DOHH2 (cell line): ENCODE measurements around the gene HSF5.

ENCODE experiments used
- H3F3A ChIP-seq: fragments of 200-600 bp; sonication (generic), shearing (Covaris generic); 2 replicates; pipeline ENCODE4 v1.6.0; 2016; ENCODE audit warnings: antibody characterized with exemption, mild to moderate bottlenecking; ENCODE audit not compliant: control insufficient read depth, insufficient read depth
- H3K27ac ChIP-seq: fragments of 200-600 bp; sonication (generic); 2 replicates; pipeline ENCODE4 v1.5.1; 2014; ENCODE audit warnings: low read depth, mild to moderate bottlenecking, low read length, moderate library complexity
- H3K27me3 ChIP-seq: fragments of 200-600 bp; sonication (generic); 2 replicates; pipeline ENCODE4 v1.6.1; 2014; ENCODE audit warnings: mild to moderate bottlenecking, low read length, mixed read lengths; ENCODE audit not compliant: control insufficient read depth
- H3K36me3 ChIP-seq: fragments of 200-600 bp; sonication (generic); 2 replicates; pipeline ENCODE4 v1.6.1; 2014; ENCODE audit warnings: mild to moderate bottlenecking, low read length, moderate library complexity, mixed read lengths; ENCODE audit not compliant: control insufficient read depth
- H3K4me1 ChIP-seq: fragments of 200-600 bp; sonication (generic); 2 replicates; pipeline ENCODE4 v1.6.1; 2014; ENCODE audit warnings: mild to moderate bottlenecking, low read length, mixed read lengths; ENCODE audit not compliant: control insufficient read depth
- H3K4me2 ChIP-seq: fragments of 200-600 bp; sonication (generic); 2 replicates; pipeline ENCODE4 v1.6.0; 2014; ENCODE audit warnings: mild to moderate bottlenecking, low read length, moderate library complexity
- H3K4me3 ChIP-seq: fragments of 200-600 bp; sonication (generic); 2 replicates; pipeline ENCODE4 v1.5.1; 2014; ENCODE audit warnings: mild to moderate bottlenecking, low read length, mixed read lengths
- H3K79me2 ChIP-seq: fragments of 200-600 bp; sonication (generic); 2 replicates; pipeline ENCODE4 v1.6.1; 2014; ENCODE audit warnings: mild to moderate bottlenecking, low read length, mixed read lengths; ENCODE audit not compliant: control insufficient read depth
- H3K9me2 ChIP-seq: fragments of 200-600 bp; sonication (generic); replicated peaks from 2 replicates; pipeline ENCODE4 v1.6.1; 2014; ENCODE audit warnings: mild to moderate bottlenecking, low read length, mixed read lengths; ENCODE audit not compliant: control insufficient read depth
- H3K9me3 ChIP-seq: fragments of 200-600 bp; sonication (generic); 2 replicates; pipeline ENCODE4 v1.6.1; 2014; ENCODE audit warnings: antibody characterized with exemption, low read length, mixed read lengths; ENCODE audit not compliant: control insufficient read depth, insufficient read depth
- H4K20me1 ChIP-seq: fragments of 200-600 bp; sonication (generic); 2 replicates; pipeline ENCODE4 v1.6.0; 2014; ENCODE audit warnings: low read depth, mild to moderate bottlenecking, antibody characterized with exemption, low read length, moderate library complexity; ENCODE audit not compliant: control insufficient read depth, insufficient read depth
- EZH2phosphoT487 ChIP-seq: fragments of 200-600 bp; sonication (generic); IDR thresholded peaks from 2 replicates; pipeline ENCODE4 v1.6.1; 2017; ENCODE audit warnings: borderline replicate concordance, mild to moderate bottlenecking, antibody characterized with exemption, low read length, moderate library complexity, mixed read lengths
- TF ChIP-seq, protein P1 (sequence below): fragments of 200-600 bp; sonication (generic); IDR thresholded peaks from one replicate; pipeline ENCODE4 v1.5.1; 2014; ENCODE audit warnings: antibody characterized with exemption, mild to moderate bottlenecking, low read depth, low read length; ENCODE audit not compliant: poor library complexity, severe bottlenecking

HSF5 gene

GRCh38 chr17:58447039-58447975 lies 40.9 kb downstream of the HSF5 start:
- Histone ChIP-seq H3K9me3 (no peaks in the 10 kb centered on the region), H3K4me2 (no peak overlapping the region), H3K4me1 (no peaks in the 10 kb centered on the region), H3K36me3 (no peaks in the 10 kb centered on the region), H3K79me2 (no peaks in the 10 kb centered on the region), H3K27me3 (0 out of 2 replicates have a peak, but pooled peaks cover 4% of the 10 kb centered on the region), H3K27ac (no peak overlapping the region), H3K9me2 (no peaks in the 10 kb centered on the region), H4K20me1 (no peaks in the 10 kb centered on the region), H3K4me3 (no peak overlapping the region), H3F3A (no peaks in the 10 kb centered on the region)
- no peak for TF ChIP-seq EZH2phosphoT487
- TF ChIP-seq, protein P1, sequence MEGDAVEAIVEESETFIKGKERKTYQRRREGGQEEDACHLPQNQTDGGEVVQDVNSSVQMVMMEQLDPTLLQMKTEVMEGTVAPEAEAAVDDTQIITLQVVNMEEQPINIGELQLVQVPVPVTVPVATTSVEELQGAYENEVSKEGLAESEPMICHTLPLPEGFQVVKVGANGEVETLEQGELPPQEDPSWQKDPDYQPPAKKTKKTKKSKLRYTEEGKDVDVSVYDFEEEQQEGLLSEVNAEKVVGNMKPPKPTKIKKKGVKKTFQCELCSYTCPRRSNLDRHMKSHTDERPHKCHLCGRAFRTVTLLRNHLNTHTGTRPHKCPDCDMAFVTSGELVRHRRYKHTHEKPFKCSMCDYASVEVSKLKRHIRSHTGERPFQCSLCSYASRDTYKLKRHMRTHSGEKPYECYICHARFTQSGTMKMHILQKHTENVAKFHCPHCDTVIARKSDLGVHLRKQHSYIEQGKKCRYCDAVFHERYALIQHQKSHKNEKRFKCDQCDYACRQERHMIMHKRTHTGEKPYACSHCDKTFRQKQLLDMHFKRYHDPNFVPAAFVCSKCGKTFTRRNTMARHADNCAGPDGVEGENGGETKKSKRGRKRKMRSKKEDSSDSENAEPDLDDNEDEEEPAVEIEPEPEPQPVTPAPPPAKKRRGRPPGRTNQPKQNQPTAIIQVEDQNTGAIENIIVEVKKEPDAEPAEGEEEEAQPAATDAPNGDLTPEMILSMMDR = peak; percentile 79

GRCh38 chr17:58446086-58446485 lies 42.1 kb downstream of the HSF5 start:
- TF ChIP-seq, protein P1 = no peak
- TF ChIP-seq EZH2phosphoT487 = no peak
- Histone ChIP-seq H3K4me2 (no peak overlapping the region), H3K9me3 (no peaks in the 10 kb centered on the region), H3F3A (no peaks in the 10 kb centered on the region), H3K4me1 (no peaks in the 10 kb centered on the region), H3K9me2 (no peaks in the 10 kb centered on the region), H3K4me3 (no peak overlapping the region), H3K36me3 (no peaks in the 10 kb centered on the region), H3K79me2 (no peaks in the 10 kb centered on the region), H3K27me3 (0 out of 2 replicates have a peak, but pooled peaks cover 4% of the 10 kb centered on the region), H3K27ac (no peak overlapping the region), H4K20me1 (no peaks in the 10 kb centered on the region)

DNA sequence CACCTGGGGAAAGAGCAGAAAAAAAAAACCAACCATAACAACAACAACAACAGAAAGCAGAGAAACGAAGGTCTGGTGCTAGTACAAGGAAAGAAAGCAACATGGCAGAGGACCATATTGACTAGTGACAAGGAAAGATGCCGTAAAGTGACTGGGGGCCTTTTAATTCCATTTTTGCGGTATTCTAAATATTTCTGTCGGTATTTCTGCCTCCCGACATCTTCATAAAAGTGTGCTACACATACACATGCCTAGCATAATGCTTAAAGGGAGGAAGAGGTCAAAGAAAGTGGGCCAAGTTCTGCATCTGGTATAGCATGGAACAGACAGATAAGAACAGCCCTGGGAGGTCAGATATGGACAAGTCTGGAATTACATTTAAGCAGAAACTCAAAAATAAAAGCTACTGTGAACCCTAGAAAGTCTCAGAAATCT lies 51.4 kb downstream of the HSF5 start:
- H3K4me1 ChIP-seq = no peaks in the 10 kb centered on the region
- H3K27ac ChIP-seq = no peak overlapping the region
- H4K20me1 ChIP-seq = no peaks in the 10 kb centered on the region
- H3F3A ChIP-seq = no peaks in the 10 kb centered on the region
- H3K79me2 ChIP-seq = no peaks in the 10 kb centered on the region
- no peak overlapping the region for H3K4me3 ChIP-seq
- H3K4me2 ChIP-seq = no peak overlapping the region
- H3K9me3 ChIP-seq = no peaks in the 10 kb centered on the region
- TF ChIP-seq, protein P1 = no peak
- no peak for TF ChIP-seq EZH2phosphoT487
- H3K27me3 ChIP-seq = peaks cover 4% of the 10 kb centered on the region; the same call in 1 of the 2 replicates
- no peaks in the 10 kb centered on the region for H3K9me2 ChIP-seq
- no peaks in the 10 kb centered on the region for H3K36me3 ChIP-seq
